Measurements from ENCODE around the gene GDE1. TPM values are rescaled to one million over a fixed set of nuclear protein-coding genes. Genes with fewer than 3 reads are reported as not detected.

The GDE1 gene
- total and polyA plus RNA-seq, 2 of the 4 experiments (the other 2 are of a cell fraction), result 50.1 to 62.4 TPM

DNA sequence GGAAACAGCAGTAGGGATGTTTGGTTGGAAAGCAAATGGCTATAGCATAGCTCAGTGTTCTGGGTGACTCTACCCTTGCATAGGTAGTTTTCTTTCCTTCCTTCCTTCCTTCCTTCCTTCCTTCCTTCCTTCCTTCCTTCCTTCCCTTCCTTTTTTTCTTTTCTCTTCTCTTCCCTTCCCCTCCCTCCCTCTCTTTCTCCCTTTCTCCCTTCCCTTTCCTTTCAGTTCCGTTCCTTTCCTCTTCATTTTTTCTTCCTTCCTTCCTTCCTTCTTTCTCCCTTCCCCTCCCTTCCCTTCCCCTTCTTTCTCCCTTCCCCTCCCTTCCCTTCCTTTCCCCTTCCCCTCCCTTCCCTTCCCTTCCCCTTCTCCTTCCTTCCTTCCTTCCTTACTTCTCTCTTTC, 31.3 kb downstream of the GDE1 start:
- Histone ChIP-seq H3K56ac (ENCODE audit: extremely low read depth, insufficient read depth, low read length) (no peak overlapping the region), H3K27me3 (ENCODE audit: control insufficient read depth, insufficient read depth, low read length) (peaks cover 2% of the 10 kb centered on the region), H4K8ac (ENCODE audit: low read depth in 2 of 2, low read length in 2 of 2) (no peak overlapping the region), H3K9ac (ENCODE audit: low read depth, low read length) (no peak overlapping the region), H3K4me3 (ENCODE audit: insufficient read depth, low read depth, low read length) (no peak overlapping the region), H3K9me3 (ENCODE audit: control insufficient read depth, insufficient read depth, low read length) (no peaks in the 10 kb centered on the region), H3K23ac (ENCODE audit: low read depth, low read length) (no peak overlapping the region), H2AFZ (replicated peaks; ENCODE audit: low read length, poor library complexity) (no peak overlapping the region), H3K27ac (ENCODE audit: insufficient read depth, low read length) (no peak overlapping the region), H4K20me1 (ENCODE audit: insufficient read depth, low read length) (no peaks in the 10 kb centered on the region), H4K5ac (ENCODE audit: low read depth, low read length) (no peak overlapping the region), H3K79me1 (ENCODE audit: low read depth in 1 of 2, low read length in 2 of 2) (no peaks in the 10 kb centered on the region), H2BK5ac (ENCODE audit: low read depth, low read length, poor library complexity, severe bottlenecking) (no peak overlapping the region), H2AK9ac (replicated peaks; ENCODE audit: low read depth, low read length, poor library complexity) (no peak overlapping the region), H3K9me1 (ENCODE audit: insufficient read depth, low read length) (no peaks in the 10 kb centered on the region), H3K36me3 (ENCODE audit: control insufficient read depth, insufficient read depth, low read length) (no peaks in the 10 kb centered on the region), H3K4me2 (ENCODE audit: low read depth, low read length) (no peak overlapping the region), H2BK120ac (ENCODE audit: low read depth, low read length) (no peak overlapping the region), H3K18ac (ENCODE audit: low read depth, low read length) (no peak overlapping the region), H3K4ac (ENCODE audit: low read depth, low read length) (no peak overlapping the region), H3K4me1 (ENCODE audit: control insufficient read depth, insufficient read depth, low read length) (no peaks in the 10 kb centered on the region), H2BK15ac (ENCODE audit: low read depth, low read length) (no peak overlapping the region), H2BK20ac (ENCODE audit: low read depth, low read length) (no peak overlapping the region), H2AK5ac (ENCODE audit: low read depth, low read length) (no peak overlapping the region), H3K14ac (replicated peaks; ENCODE audit: low read depth, low read length) (no peak overlapping the region), H4K91ac (ENCODE audit: insufficient read depth, low read depth, low read length) (no peak overlapping the region)
- ChIA-PET POLR2A (ENCODE audit: unreplicated experiment) (no interaction called here), CTCF (no interaction called here)
- no peak for DNase-seq
- intact Hi-C loops (cut with micrococcal nuclease) (no loop called here), in situ Hi-C loops (cut with MboI; ENCODE audit: low sequenced_read_pairs) (no loop called here), dilution Hi-C loops (cut with HindIII; ENCODE audit: low sequenced_read_pairs, unreplicated experiment) (no loop called here)
- no peak for ATAC-seq (ENCODE audit: low read depth)
- 50% methylated on average over 1 of the region's 1 CpG; no CpG with 5 or more reads in 1 of the 2 experiments for WGBS, 2 experiments (ENCODE audit: extremely low coverage in 2 of 2, insufficient read length in 1 of 2)
- no TSS peak for BruUV-seq (replicated peaks)
- no peak for TF ChIP-seq SMC3 (IDR thresholded peaks at IDR 0.05; ENCODE audit: low read depth, low read length)
- no peak for TF ChIP-seq NFE2L2 (IDR thresholded peaks at IDR 0.05; ENCODE audit: low read depth, low read length)
- TF ChIP-seq POLR2A (IDR thresholded peaks at IDR 0.05; ENCODE audit: low read depth, low read length), result no peak
- TF ChIP-seq RCOR1 (IDR thresholded peaks at IDR 0.05; ENCODE audit: insufficient replicate concordance, low read length), result no peak
- no peak for TF ChIP-seq CHD1 (IDR thresholded peaks at IDR 0.05; ENCODE audit: low read depth, low read length)
- no peak for TF ChIP-seq FOS (IDR thresholded peaks at IDR 0.05; ENCODE audit: low read depth, low read length)
- no peak for TF ChIP-seq MAFK (IDR thresholded peaks at IDR 0.05; ENCODE audit: low read depth, low read length)
- TF ChIP-seq MXI1 (IDR thresholded peaks at IDR 0.05; ENCODE audit: borderline replicate concordance, low read depth, low read length), result no peak
- TF ChIP-seq CEBPB (IDR thresholded peaks at IDR 0.05; ENCODE audit: low read depth, low read length), result no peak
- no peak for TF ChIP-seq BHLHE40 (IDR thresholded peaks at IDR 0.05; ENCODE audit: low read depth, low read length)
- no peak for TF ChIP-seq RAD21 (IDR thresholded peaks at IDR 0.05; ENCODE audit: low read length)
- TF ChIP-seq, protein P1, sequence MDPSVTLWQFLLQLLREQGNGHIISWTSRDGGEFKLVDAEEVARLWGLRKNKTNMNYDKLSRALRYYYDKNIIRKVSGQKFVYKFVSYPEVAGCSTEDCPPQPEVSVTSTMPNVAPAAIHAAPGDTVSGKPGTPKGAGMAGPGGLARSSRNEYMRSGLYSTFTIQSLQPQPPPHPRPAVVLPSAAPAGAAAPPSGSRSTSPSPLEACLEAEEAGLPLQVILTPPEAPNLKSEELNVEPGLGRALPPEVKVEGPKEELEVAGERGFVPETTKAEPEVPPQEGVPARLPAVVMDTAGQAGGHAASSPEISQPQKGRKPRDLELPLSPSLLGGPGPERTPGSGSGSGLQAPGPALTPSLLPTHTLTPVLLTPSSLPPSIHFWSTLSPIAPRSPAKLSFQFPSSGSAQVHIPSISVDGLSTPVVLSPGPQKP (IDR thresholded peaks at IDR 0.05; ENCODE audit: borderline replicate concordance, low read depth, low read length), result no peak
- TF ChIP-seq, protein P2, sequence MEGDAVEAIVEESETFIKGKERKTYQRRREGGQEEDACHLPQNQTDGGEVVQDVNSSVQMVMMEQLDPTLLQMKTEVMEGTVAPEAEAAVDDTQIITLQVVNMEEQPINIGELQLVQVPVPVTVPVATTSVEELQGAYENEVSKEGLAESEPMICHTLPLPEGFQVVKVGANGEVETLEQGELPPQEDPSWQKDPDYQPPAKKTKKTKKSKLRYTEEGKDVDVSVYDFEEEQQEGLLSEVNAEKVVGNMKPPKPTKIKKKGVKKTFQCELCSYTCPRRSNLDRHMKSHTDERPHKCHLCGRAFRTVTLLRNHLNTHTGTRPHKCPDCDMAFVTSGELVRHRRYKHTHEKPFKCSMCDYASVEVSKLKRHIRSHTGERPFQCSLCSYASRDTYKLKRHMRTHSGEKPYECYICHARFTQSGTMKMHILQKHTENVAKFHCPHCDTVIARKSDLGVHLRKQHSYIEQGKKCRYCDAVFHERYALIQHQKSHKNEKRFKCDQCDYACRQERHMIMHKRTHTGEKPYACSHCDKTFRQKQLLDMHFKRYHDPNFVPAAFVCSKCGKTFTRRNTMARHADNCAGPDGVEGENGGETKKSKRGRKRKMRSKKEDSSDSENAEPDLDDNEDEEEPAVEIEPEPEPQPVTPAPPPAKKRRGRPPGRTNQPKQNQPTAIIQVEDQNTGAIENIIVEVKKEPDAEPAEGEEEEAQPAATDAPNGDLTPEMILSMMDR (conservative IDR thresholded peaks at IDR 0.05; ENCODE audit: low read depth, low read length), result no peak
- TF ChIP-seq RFX5 (IDR thresholded peaks at IDR 0.05; ENCODE audit: low read depth, low read length), result no peak

Data from IMR-90 (cell line).